ENCODE measurements around the gene MFF.

The MFF gene

GRCh38 chr2:227311861-227312506, 13.1 kb upstream of the MFF start:
- Histone ChIP-seq H3K27ac (no peak overlapping the region), H3K4me3 (ENCODE audit: low read depth, low read length) (no peak overlapping the region), H3K9me3 (ENCODE audit: severe bottlenecking) (no peaks in the 10 kb centered on the region), H3K36me3 (no peaks in the 10 kb centered on the region), H3K27me3 (ENCODE audit: insufficient read depth, low read depth, severe bottlenecking) (no peaks in the 10 kb centered on the region)
- no peak for DNase-seq
- TF ChIP-seq CTCF (IDR thresholded peaks at IDR 0.05; ENCODE audit: low read depth, low read length): no peak

GRCh38 chr2:227312579-227312978, 12.5 kb upstream of the MFF start:
- DNase-seq: no peak
- Histone ChIP-seq H3K9me3 (ENCODE audit: severe bottlenecking) (no peaks in the 10 kb centered on the region), H3K27ac (no peak overlapping the region), H3K4me3 (ENCODE audit: low read depth, low read length) (no peak overlapping the region), H3K36me3 (no peaks in the 10 kb centered on the region), H3K27me3 (ENCODE audit: insufficient read depth, low read depth, severe bottlenecking) (no peaks in the 10 kb centered on the region)
- TF ChIP-seq CTCF (IDR thresholded peaks at IDR 0.05; ENCODE audit: low read depth, low read length): no peak

GRCh38 chr2:227313310-227313709, 11.7 kb upstream of the MFF start:
- no peaks in the 10 kb centered on the region for H3K36me3 ChIP-seq
- H3K27me3 ChIP-seq (ENCODE audit: insufficient read depth, low read depth, severe bottlenecking): no peaks in the 10 kb centered on the region
- H3K4me3 ChIP-seq (ENCODE audit: low read depth, low read length): no peak overlapping the region
- DNase-seq: no peak
- H3K27ac ChIP-seq: no peak overlapping the region
- no peaks in the 10 kb centered on the region for H3K9me3 ChIP-seq (ENCODE audit: severe bottlenecking)
- no peak for TF ChIP-seq CTCF (IDR thresholded peaks at IDR 0.05; ENCODE audit: low read depth, low read length)

DNA sequence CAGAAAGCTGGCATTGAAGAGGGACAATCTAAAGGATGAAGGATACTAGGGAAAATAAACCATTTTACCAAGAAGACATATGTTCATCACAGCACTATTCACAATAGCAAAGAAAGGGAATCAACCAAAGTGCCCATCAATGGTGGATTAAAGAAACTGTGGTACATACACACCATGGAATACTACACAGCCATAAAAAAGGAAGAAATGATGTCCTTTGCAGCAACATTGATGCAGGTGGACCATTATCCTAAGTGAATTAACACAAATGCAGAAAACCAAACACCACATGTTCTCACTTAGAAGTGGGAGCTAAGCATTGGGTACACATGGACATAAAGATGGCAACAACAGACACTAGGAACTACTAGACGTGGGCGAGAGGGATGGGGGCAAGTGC, 7.2 kb upstream of the MFF start:
- TF ChIP-seq CTCF (IDR thresholded peaks at IDR 0.05; ENCODE audit: low read depth, low read length): no peak
- Histone ChIP-seq H3K27ac (no peak overlapping the region), H3K27me3 (ENCODE audit: insufficient read depth, low read depth, severe bottlenecking) (no peaks in the 10 kb centered on the region), H3K36me3 (no peaks in the 10 kb centered on the region), H3K4me3 (ENCODE audit: low read depth, low read length) (no peak overlapping the region), H3K9me3 (ENCODE audit: severe bottlenecking) (peaks cover 6% of the 10 kb centered on the region)
- no peak for DNase-seq

GRCh38 chr2:227320305-227321094, 4.6 kb upstream of the MFF start:
- DNase-seq: no peak
- H3K36me3 ChIP-seq: no peaks in the 10 kb centered on the region; the same call in 1 of the 2 replicates
- no peak for TF ChIP-seq CTCF (IDR thresholded peaks at IDR 0.05; ENCODE audit: low read depth, low read length)
- H3K4me3 ChIP-seq (ENCODE audit: low read depth, low read length): no peak overlapping the region
- no peaks in the 10 kb centered on the region for H3K27me3 ChIP-seq (ENCODE audit: insufficient read depth, low read depth, severe bottlenecking)
- no peak overlapping the region for H3K27ac ChIP-seq
- peaks cover 6% of the 10 kb centered on the region for H3K9me3 ChIP-seq (ENCODE audit: severe bottlenecking)

Data from WERI-Rb-1 (cell line).